Ishikawa (cell line): ENCODE measurements around the gene FAM78A.

Source experiments
- CEBPB ChIP-seq: IDR thresholded peaks from 2 replicates; pipeline ENCODE4 v1.6.1; 2012
- CREB1 ChIP-seq: IDR thresholded peaks from 2 replicates; pipeline ENCODE4 v1.6.1; 2012; ENCODE audit warnings: low read depth
- EGR1 ChIP-seq: IDR thresholded peaks from 2 replicates; pipeline ENCODE4 v1.6.1; 2012
- EP300 ChIP-seq: IDR thresholded peaks from 2 replicates; pipeline ENCODE4 v1.6.1; 2012; ENCODE audit warnings: borderline replicate concordance
- FOXM1 ChIP-seq: IDR thresholded peaks from 2 replicates; pipeline ENCODE4 v1.6.1; 2012; ENCODE audit warnings: low read depth, borderline replicate concordance
- MAX ChIP-seq: IDR thresholded peaks from 2 replicates; pipeline ENCODE4 v1.6.1; 2012
- NFIC ChIP-seq: IDR thresholded peaks from 2 replicates; pipeline ENCODE4 v1.6.1; 2012
- RAD21 ChIP-seq: IDR thresholded peaks from 2 replicates; pipeline ENCODE4 v1.6.1; 2012; ENCODE audit warnings: low read depth
- REST ChIP-seq: IDR thresholded peaks from 2 replicates; pipeline ENCODE4 v1.6.1; 2012; ENCODE audit warnings: low read depth, mild to moderate bottlenecking
- TAF1 ChIP-seq: IDR thresholded peaks from 2 replicates; pipeline ENCODE4 v1.6.1; 2012; ENCODE audit warnings: low read depth, mild to moderate bottlenecking
- TCF12 ChIP-seq: IDR thresholded peaks from 2 replicates; pipeline ENCODE4 v1.6.1; 2012; ENCODE audit warnings: low read depth
- TEAD4 ChIP-seq: IDR thresholded peaks from 2 replicates; pipeline ENCODE4 v1.6.1; 2012
- USF1 ChIP-seq: IDR thresholded peaks from 2 replicates; pipeline ENCODE4 v1.6.1; 2012
- YY1 ChIP-seq: IDR thresholded peaks from 2 replicates; pipeline ENCODE4 v1.6.1; 2012; ENCODE audit warnings: low read depth
- ZBTB7A ChIP-seq: IDR thresholded peaks from 2 replicates; pipeline ENCODE4 v1.6.1; 2012; ENCODE audit warnings: low read depth

FAM78A gene

GRCh38 chr9:131276094-131276888 lies at the start of gene FAM78A:
Gene FAM78A, minus strand, starts transcription at chr9:131276510. Its CDS starts 331 bp downstream, at chr9:131276179.
- TF ChIP-seq FOXM1 (no peak), REST (no peak), NFIC (no peak), CREB1 (no peak), USF1 (no peak), ZBTB7A (no peak), CEBPB (no peak), RAD21 (no peak), TEAD4 (no peak), TAF1 (no peak), TCF12 (no peak), YY1 (no peak), EP300 (no peak), MAX (no peak), EGR1 (no peak)

GRCh38 chr9:131324736-131325679 lies 48.7 kb upstream of the FAM78A start:
- TF ChIP-seq TCF12 (no peak), REST (no peak), USF1 (no peak), ZBTB7A (no peak), FOXM1 (no peak), NFIC (no peak), EGR1 (no peak), RAD21 (no peak), CREB1 (no peak), TAF1 (no peak), YY1 (no peak), MAX (no peak), EP300 (no peak), TEAD4 (no peak)

GRCh38 chr9:131323629-131324028 lies 47.3 kb upstream of the FAM78A start:
- TF ChIP-seq REST (no peak), YY1 (no peak), EP300 (no peak), TEAD4 (no peak), EGR1 (no peak), USF1 (no peak), TAF1 (no peak), MAX (no peak)
